ENCODE results near the gene PLXNA4. TPM values are rescaled to one million over a fixed set of nuclear protein-coding genes. Genes with fewer than 3 reads are reported as not detected.

Gene PLXNA4
- total RNA-seq, 2 donors from 2014 or later: 24.0 to 42.7 TPM

DNA sequence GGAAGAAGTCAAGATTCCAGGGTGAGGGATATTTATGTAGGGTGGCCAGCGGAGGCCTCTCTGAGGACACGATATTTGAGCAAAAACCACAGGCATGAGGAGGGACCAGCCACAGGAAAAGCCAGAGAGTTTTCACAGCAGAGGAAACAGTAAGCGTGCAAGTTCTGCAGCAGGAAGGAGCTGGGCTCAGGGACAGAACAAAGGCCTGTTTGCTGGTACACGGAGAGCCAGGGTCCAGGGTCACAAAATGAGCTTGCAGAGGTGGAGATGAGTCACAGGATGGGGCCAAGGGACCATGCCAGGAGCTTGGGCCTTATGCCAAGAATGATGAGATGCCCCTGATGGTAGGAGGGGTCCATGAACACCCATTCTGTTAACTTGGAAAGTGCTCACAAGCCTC is 283.5 kb downstream of the PLXNA4 start:
- Mint-ChIP-seq H3K27ac (no peak overlapping the region), H3K9me3 (no peaks in the 10 kb centered on the region), H3K36me3 (ENCODE audit: low read depth) (peaks cover 16% of the 10 kb centered on the region), H3K27me3 (ENCODE audit: insufficient read depth) (no peaks in the 10 kb centered on the region), H3K4me1 (no peaks in the 10 kb centered on the region), H3K4me3 (no peak overlapping the region)
- WGBS, 2 experiments (ENCODE audit: insufficient coverage in 1 of 2, insufficient read length in 1 of 2): 82 to 89% methylated on average over 3 to 4 of the region's 4 CpGs
- TF ChIP-seq, protein P1, sequence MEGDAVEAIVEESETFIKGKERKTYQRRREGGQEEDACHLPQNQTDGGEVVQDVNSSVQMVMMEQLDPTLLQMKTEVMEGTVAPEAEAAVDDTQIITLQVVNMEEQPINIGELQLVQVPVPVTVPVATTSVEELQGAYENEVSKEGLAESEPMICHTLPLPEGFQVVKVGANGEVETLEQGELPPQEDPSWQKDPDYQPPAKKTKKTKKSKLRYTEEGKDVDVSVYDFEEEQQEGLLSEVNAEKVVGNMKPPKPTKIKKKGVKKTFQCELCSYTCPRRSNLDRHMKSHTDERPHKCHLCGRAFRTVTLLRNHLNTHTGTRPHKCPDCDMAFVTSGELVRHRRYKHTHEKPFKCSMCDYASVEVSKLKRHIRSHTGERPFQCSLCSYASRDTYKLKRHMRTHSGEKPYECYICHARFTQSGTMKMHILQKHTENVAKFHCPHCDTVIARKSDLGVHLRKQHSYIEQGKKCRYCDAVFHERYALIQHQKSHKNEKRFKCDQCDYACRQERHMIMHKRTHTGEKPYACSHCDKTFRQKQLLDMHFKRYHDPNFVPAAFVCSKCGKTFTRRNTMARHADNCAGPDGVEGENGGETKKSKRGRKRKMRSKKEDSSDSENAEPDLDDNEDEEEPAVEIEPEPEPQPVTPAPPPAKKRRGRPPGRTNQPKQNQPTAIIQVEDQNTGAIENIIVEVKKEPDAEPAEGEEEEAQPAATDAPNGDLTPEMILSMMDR (conservative IDR thresholded peaks at IDR 0.05): no peak
- H3K4me3 ChIP-seq (ENCODE audit: low read length): no peak overlapping the region
- no peaks in the 10 kb centered on the region for H3K27me3 ChIP-seq (ENCODE audit: control insufficient read depth, insufficient read depth, low read length, poor library complexity, severe bottlenecking)
- H3K36me3 ChIP-seq (ENCODE audit: control insufficient read depth, insufficient read depth, low read length): peaks cover 5% of the 10 kb centered on the region
- H3K27ac ChIP-seq (ENCODE audit: low read depth, low read length): no peak overlapping the region
- H3K9ac ChIP-seq (ENCODE audit: extremely low read depth, low read length, poor library complexity, severe bottlenecking): no peak overlapping the region
- H3K4me1 ChIP-seq (ENCODE audit: control insufficient read depth, insufficient read depth, low read length): no peaks in the 10 kb centered on the region
- no peaks in the 10 kb centered on the region for H3K9me3 ChIP-seq (ENCODE audit: control insufficient read depth, low read length)
- no peak for DNase-seq

- 100% methylated on average over 1 of the region's 1 CpG; no CpG with 5 or more reads in 1 of the 2 experiments for WGBS, 2 experiments (ENCODE audit: insufficient coverage in 1 of 2, insufficient read length in 1 of 2)
- Mint-ChIP-seq H3K36me3 (ENCODE audit: low read depth) (peaks cover 8% of the 10 kb centered on the region), H3K27ac (no peak overlapping the region), H3K4me3 (no peak overlapping the region), H3K9me3 (no peaks in the 10 kb centered on the region), H3K27me3 (ENCODE audit: insufficient read depth) (no peaks in the 10 kb centered on the region), H3K4me1 (no peaks in the 10 kb centered on the region)
- peaks cover 5% of the 10 kb centered on the region for H3K36me3 ChIP-seq (ENCODE audit: control insufficient read depth, insufficient read depth, low read length)
- TF ChIP-seq, protein P1 (conservative IDR thresholded peaks at IDR 0.05): no peak
- H3K9ac ChIP-seq (ENCODE audit: extremely low read depth, low read length, poor library complexity, severe bottlenecking): no peak overlapping the region
- no peak overlapping the region for H3K4me3 ChIP-seq (ENCODE audit: low read length)
- H3K9me3 ChIP-seq (ENCODE audit: control insufficient read depth, low read length): no peaks in the 10 kb centered on the region
- H3K4me1 ChIP-seq (ENCODE audit: control insufficient read depth, insufficient read depth, low read length): no peaks in the 10 kb centered on the region
- H3K27ac ChIP-seq (ENCODE audit: low read depth, low read length): no peak overlapping the region
- no peak for DNase-seq
- H3K27me3 ChIP-seq (ENCODE audit: control insufficient read depth, insufficient read depth, low read length, poor library complexity, severe bottlenecking): no peaks in the 10 kb centered on the region
Measured at GRCh38 chr7:132291481-132291880, 284.8 kb downstream of the PLXNA4 start.

GRCh38 chr7:132290021-132290420 is 286.2 kb downstream of the PLXNA4 start:
- TF ChIP-seq, protein P1 (conservative IDR thresholded peaks at IDR 0.05): no peak
- no peaks in the 10 kb centered on the region for H3K4me1 Mint-ChIP-seq
- no peaks in the 10 kb centered on the region for H3K36me3 ChIP-seq (ENCODE audit: control insufficient read depth, insufficient read depth, low read length)
- no peak overlapping the region for H3K9ac ChIP-seq (ENCODE audit: extremely low read depth, low read length, poor library complexity, severe bottlenecking)
- H3K9me3 Mint-ChIP-seq: no peaks in the 10 kb centered on the region
- no peak for DNase-seq
- H3K9me3 ChIP-seq (ENCODE audit: control insufficient read depth, low read length): no peaks in the 10 kb centered on the region
- no peak overlapping the region for H3K27ac ChIP-seq (ENCODE audit: low read depth, low read length)
- H3K27me3 Mint-ChIP-seq (ENCODE audit: insufficient read depth): no peaks in the 10 kb centered on the region
- no peak overlapping the region for H3K4me3 ChIP-seq (ENCODE audit: low read length)
- H3K4me3 Mint-ChIP-seq: no peak overlapping the region
- no peaks in the 10 kb centered on the region for H3K4me1 ChIP-seq (ENCODE audit: control insufficient read depth, insufficient read depth, low read length)
- no peak overlapping the region for H3K27ac Mint-ChIP-seq
- H3K36me3 Mint-ChIP-seq (ENCODE audit: low read depth): peaks cover 1% of the 10 kb centered on the region
- WGBS, 2 experiments (ENCODE audit: insufficient coverage in 1 of 2, insufficient read length in 1 of 2): 93 to 95% methylated on average over 4 to 5 of the region's 5 CpGs
- H3K27me3 ChIP-seq (ENCODE audit: control insufficient read depth, insufficient read depth, low read length, poor library complexity, severe bottlenecking): no peaks in the 10 kb centered on the region

Data from endodermal cell (in vitro differentiated cells).